GM23338 (cell line): ENCODE results near the gene ZFHX3. TPM values are rescaled to one million over a fixed set of nuclear protein-coding genes. Genes with fewer than 3 reads are reported as not detected.

ENCODE experiments used
- CREB1 ChIP-seq: fragments of 250-450 bp; sonication (Bioruptor Pico); IDR thresholded peaks from 2 replicates; pipeline ENCODE4 v1.5.0; 2020; ENCODE audit warnings: low read depth, mild to moderate bottlenecking, moderate library complexity
- EZH2 ChIP-seq: fragments of 200-600 bp; sonication (generic); IDR thresholded peaks from one replicate; pipeline ENCODE4 v1.8.0; 2017; ENCODE audit warnings: antibody characterized with exemption, mild to moderate bottlenecking, low read depth; ENCODE audit not compliant: unreplicated experiment
- JUNB ChIP-seq: IDR thresholded peaks from one replicate; pipeline ENCODE4 v1.6.1; 2016; ENCODE audit warnings: antibody characterized with exemption; ENCODE audit not compliant: unreplicated experiment
- REST ChIP-seq: IDR thresholded peaks from one replicate; pipeline ENCODE4 v1.6.1; 2018; ENCODE audit warnings: antibody characterized with exemption; ENCODE audit not compliant: unreplicated experiment
- STAT1 ChIP-seq: IDR thresholded peaks from one replicate; pipeline ENCODE4 v1.6.1; 2016; ENCODE audit warnings: antibody characterized with exemption; ENCODE audit not compliant: unreplicated experiment
- ZNF462 ChIP-seq: fragments of 250-450 bp; sonication (Bioruptor Pico); IDR thresholded peaks from 2 replicates; pipeline ENCODE4 v1.5.0; 2020; ENCODE audit warnings: mild to moderate bottlenecking, moderate library complexity
- polyA plus RNA-seq: library from polyadenylated mRNA; unstranded; fragments of >200 nt; fragmentation: Nextera tagmentation; extraction: Ambion mirVana; gene quantifications from 2 replicates; pipeline ENCODE4 v1.2.1, GENCODE V29; 2016
- total RNA-seq: library from RNA; depleted of rRNA; stranded (reverse); fragments of >200 nt; shearing (Covaris generic); gene quantifications from 2 replicates; pipeline ENCODE4 v1.2.3, GENCODE V29; 2014

ZFHX3 gene
- total and polyA plus RNA-seq, 2 experiments from 2014 or later: 1.0 to 1.5 TPM

- TF ChIP-seq ZNF462 (no peak), CREB1 (no peak), REST (no peak), JUNB (no peak), EZH2 (no peak), STAT1 (no peak)
Observed at GRCh38 chr16:72848028-72848400, 199.9 kb downstream of the ZFHX3 start (continued).
